Tibial nerve (tissue), 4 donors: ENCODE data around the gene MZF1. TPM values are rescaled to one million over a fixed set of nuclear protein-coding genes. Genes with fewer than 3 reads are reported as not detected.
"Not testable (repeated sequence)": the region's sequence is repeated elsewhere in the genome, so short reads cannot be mapped to it uniquely, and the experiment has no call there.

Experiments used
- DNase-seq, 2 donors: peaks; one replicate each; pipeline ENCODE4 v3.0.0-alpha.2; 2019; ENCODE audit warnings: low spot score in 2 of 2
- H3K27ac ChIP-seq, 4 donors: fragments of 200-600 bp; sonication (generic) in 3 of 4; one replicate each; pipeline ENCODE4 v1.5.1; 2017 to 2019; ENCODE audit warnings: mild to moderate bottlenecking in 1 of 4
- H3K27me3 ChIP-seq, 2 donors: fragments of 200-600 bp; sonication (generic) in 1 of 2; one replicate each; pipeline versions ENCODE4 v1.5.1 to v1.6.0; 2017 to 2019
- H3K36me3 ChIP-seq, 3 donors: fragments of 200-600 bp; sonication (generic); one replicate each; pipeline ENCODE4 v1.5.1; 2018 to 2019
- H3K4me1 ChIP-seq, 4 donors: fragments of 200-600 bp; sonication (generic) in 3 of 4; one replicate each; pipeline ENCODE4 v1.5.1; 2017 to 2019
- H3K4me3 ChIP-seq, 4 donors: fragments of 200-600 bp; sonication (generic) in 3 of 4; one replicate each; pipeline ENCODE4 v1.5.1; 2017 to 2019; ENCODE audit warnings: mild to moderate bottlenecking in 1 of 4, moderate library complexity in 1 of 4
- H3K9me3 ChIP-seq, 4 donors: fragments of 200-600 bp; sonication (generic) in 3 of 4; one replicate each; pipeline ENCODE4 v1.5.1; 2017 to 2019
- CTCF ChIP-seq, 5 experiments: fragments of 200-600 bp in 3 of 5; fragments of 450-650 bp in 2 of 5; sonication (generic) in 3 of 5; IDR thresholded peaks; one replicate each; pipeline ENCODE4 v1.5.1; 2016 to 2019; ENCODE audit warnings: antibody characterized with exemption in 5 of 5, mild to moderate bottlenecking in 3 of 5, moderate library complexity in 2 of 5
- EP300 ChIP-seq, 2 donors: sonication (generic); formaldehyde crosslinking; IDR thresholded peaks; one replicate each; pipeline ENCODE4 v1.6.1; 2017; ENCODE audit warnings: antibody characterized with exemption in 2 of 2, mild to moderate bottlenecking in 1 of 2
- POLR2A ChIP-seq, 2 donors: fragments of 450-650 bp; IDR thresholded peaks; one replicate each; pipeline ENCODE4 v1.6.1; 2017; ENCODE audit warnings: antibody characterized with exemption in 2 of 2, mild to moderate bottlenecking in 2 of 2, moderate library complexity in 2 of 2
- WGBS, 2 donors: methylation state at CpG; one replicate each; pipeline ENCODE4 v1.1.5; 2018; 5-methylcytosine and 5-hydroxymethylcytosine counted together
- total RNA-seq, 4 donors: library from RNA; depleted of rRNA; stranded (reverse); fragments of >200 nt; gene quantifications; one replicate each; pipeline ENCODE4 v1.1.0, GENCODE V29; 2016

Gene MZF1
- total RNA-seq, 4 donors from 2014 or later, result 41.6 to 88.8 (median 52.5) TPM

DNA sequence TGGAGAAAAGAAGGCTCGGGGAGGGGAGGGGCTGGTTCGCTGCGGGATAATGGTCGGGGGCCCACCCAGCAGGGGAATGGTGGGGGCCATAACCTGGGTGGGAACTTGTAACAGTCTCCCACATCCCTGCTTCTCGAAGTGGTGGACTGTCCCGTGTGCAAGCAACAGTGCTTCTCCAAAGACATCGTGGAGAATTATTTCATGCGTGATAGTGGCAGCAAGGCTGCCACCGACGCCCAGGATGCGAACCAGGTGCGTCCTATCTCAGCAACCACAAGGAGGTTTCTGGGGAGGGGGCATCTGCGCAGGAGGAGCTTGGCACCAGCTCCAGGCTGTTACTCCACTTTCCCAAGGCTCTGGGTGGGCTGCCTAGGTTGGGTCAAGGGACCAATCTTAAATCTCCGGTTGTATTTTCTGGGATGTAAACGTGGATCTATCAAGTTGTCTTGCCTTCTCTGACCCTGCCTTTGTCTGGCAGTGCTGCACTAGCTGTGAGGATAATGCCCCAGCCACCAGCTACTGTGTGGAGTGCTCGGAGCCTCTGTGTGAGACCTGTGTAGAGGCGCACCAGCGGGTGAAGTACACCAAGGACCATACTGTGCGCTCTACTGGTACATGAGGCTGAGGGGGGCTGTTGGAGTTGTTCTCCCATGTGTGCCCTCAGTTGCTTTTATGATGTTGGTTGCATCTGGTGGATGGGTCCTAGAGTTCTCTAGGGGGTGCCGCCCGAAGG lies 27.7 kb downstream of the MZF1 start:
- H3K9me3 ChIP-seq, result no peaks in the 10 kb centered on the region
- H3K27me3 ChIP-seq, result peaks cover 0 to 1% of the 10 kb centered on the region in 2 donors
- TF ChIP-seq EP300 (IDR thresholded peaks at IDR 0.05), result no peak
- TF ChIP-seq POLR2A (IDR thresholded peaks at IDR 0.05), result no peak
- no peak for TF ChIP-seq CTCF (IDR thresholded peaks at IDR 0.05)
- peak overlapping the region; percentile 77 to 97 (median 88) for H3K27ac ChIP-seq
- peak overlapping the region; percentile 73 to 99 (median 90) for H3K4me3 ChIP-seq
- 7% methylated on average over 16 to 20 of the region's 21 CpGs for WGBS, 2 donors
- no peak for DNase-seq
- H3K36me3 ChIP-seq, result peaks cover 8 to 40% (median 29%) of the 10 kb centered on the region in 3 donors
- peaks cover 0 to 36% (median 23%) of the 10 kb centered on the region in 4 donors for H3K4me1 ChIP-seq

- peak overlapping the region; percentile 94 to 97 (median 96) for H3K27ac ChIP-seq
- peaks cover 0 to 34% (median 23%) of the 10 kb centered on the region in 4 donors for H3K4me1 ChIP-seq
- H3K36me3 ChIP-seq, result peaks cover 4 to 33% (median 22%) of the 10 kb centered on the region in 3 donors
- H3K4me3 ChIP-seq, result peak overlapping the region; percentile 73 to 99 (median 90)
- H3K27me3 ChIP-seq, result peaks cover 0 to 5% of the 10 kb centered on the region in 2 donors
- H3K9me3 ChIP-seq, result no peaks in the 10 kb centered on the region
- TF ChIP-seq CTCF (IDR thresholded peaks at IDR 0.05), result no peak
- no peak for TF ChIP-seq EP300 (IDR thresholded peaks at IDR 0.05)
- TF ChIP-seq POLR2A (IDR thresholded peaks at IDR 0.05), result no peak
- 0 to 1% methylated on average over 5 to 22 of the region's 92 CpGs for WGBS, 2 donors
- no peak for DNase-seq
Observed at GRCh38 chr19:58544591-58545285, 28.4 kb downstream of the MZF1 start.

- Histone ChIP-seq H3K4me1 (peaks cover 0 to 34% (median 23%) of the 10 kb centered on the region in 4 donors), H3K36me3 (peaks cover 0 to 25% (median 15%) of the 10 kb centered on the region in 3 donors), H3K4me3 (peak within 1 kb of the TSS; percentile 73 to 99 (median 90)), H3K27me3 (peaks cover 0 to 11% of the 10 kb centered on the region in 2 donors), H3K27ac (peak within 1 kb of the TSS; percentile 94 to 97 (median 96)), H3K9me3 (no peaks in the 10 kb centered on the region)
- 0% methylated on average over 21 to 28 of the region's 73 CpGs for WGBS, 2 donors
- peak; percentile 95 to 98 for DNase-seq
- TF ChIP-seq EP300 (IDR thresholded peaks at IDR 0.05), result peak; percentile 87 to 95
- peak; percentile 93 to 99 for TF ChIP-seq POLR2A (IDR thresholded peaks at IDR 0.05)
- TF ChIP-seq CTCF (IDR thresholded peaks at IDR 0.05), result peak in 2 of 5 experiments; percentile 49 to 62
Observed at GRCh38 chr19:58543826-58544590, 29.1 kb downstream of the MZF1 start, which contains the start of gene TRIM28. Gene TRIM28, plus strand, starts transcription at chr19:58544064. Its CDS starts 694 bp downstream, at chr19:58544758.

DNA sequence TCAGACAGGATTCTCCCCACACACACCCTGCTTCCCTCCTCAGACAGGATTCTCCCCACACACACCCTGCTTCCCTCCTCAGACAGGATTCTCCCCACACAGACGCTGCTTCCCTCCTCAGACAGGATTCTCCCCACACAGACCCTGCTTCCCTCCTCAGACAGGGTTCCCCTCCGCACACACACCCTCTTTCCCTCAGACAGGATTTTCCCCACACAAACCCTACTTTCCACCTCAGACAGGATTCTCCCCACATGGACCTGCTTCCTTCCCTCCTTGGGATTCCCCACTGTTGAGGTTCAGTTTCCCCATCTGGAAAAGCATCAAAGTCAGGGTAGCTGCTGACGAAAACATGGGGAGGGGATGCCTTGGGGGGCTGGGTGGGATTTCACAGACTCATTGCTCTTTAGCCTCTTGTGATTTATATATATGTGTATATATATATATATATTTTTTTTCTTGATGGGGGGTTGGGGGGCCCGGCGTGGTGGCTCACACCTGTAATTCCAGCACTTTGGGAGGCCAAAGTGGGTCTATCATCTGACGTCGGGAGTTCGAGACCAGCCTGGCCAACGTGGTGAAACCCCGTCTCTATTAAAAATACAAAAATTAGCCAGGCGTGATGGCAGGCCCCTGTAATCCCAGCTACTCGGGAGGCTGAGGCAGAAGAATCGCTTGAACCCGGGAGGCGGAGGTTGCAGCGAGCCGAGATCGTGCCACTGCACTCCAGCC lies 30.3 kb downstream of the MZF1 start:
- peak overlapping the region in 3 of 4 donors; percentile 94 to 97 (median 96) for H3K27ac ChIP-seq
- DNase-seq, H3K9me3 ChIP-seq: not testable (repeated sequence)
- peaks cover 0 to 13% (median 3%) of the 10 kb centered on the region in 3 donors for H3K36me3 ChIP-seq
- peak overlapping the region; percentile 36 to 99 (median 90) for H3K4me3 ChIP-seq
- H3K4me1 ChIP-seq, result peaks cover 0 to 41% (median 26%) of the 10 kb centered on the region in 4 donors
- 84 to 86% methylated on average over 18 of the region's 18 CpGs for WGBS, 2 donors
- peaks cover 0 to 23% of the 10 kb centered on the region in 2 donors for H3K27me3 ChIP-seq

DNA sequence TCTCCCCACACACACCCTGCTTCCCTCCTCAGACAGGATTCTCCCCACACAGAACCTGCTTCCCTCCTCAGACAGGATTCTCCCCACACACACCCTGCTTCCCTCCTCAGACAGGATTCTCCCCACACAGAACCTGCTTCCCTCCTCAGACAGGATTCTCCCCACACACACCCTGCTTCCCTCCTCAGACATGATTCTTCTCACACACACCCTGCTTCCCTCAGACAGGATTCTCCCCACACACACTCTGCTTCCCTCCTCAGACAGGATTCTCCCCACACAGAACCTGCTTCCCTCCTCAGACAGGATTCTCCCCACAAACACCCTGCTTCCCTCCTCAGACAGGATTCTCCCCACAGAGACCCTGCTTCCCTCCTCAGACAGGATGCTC lies 34.0 kb downstream of the MZF1 start:
- H3K36me3 ChIP-seq, H3K9me3 ChIP-seq, H3K4me3 ChIP-seq, DNase-seq, H3K27ac ChIP-seq: not testable (repeated sequence)
- Histone ChIP-seq H3K27me3 (peaks cover 0 to 36% of the 10 kb centered on the region in 2 donors), H3K4me1 (peaks cover 0 to 14% (median 6%) of the 10 kb centered on the region in 4 donors)
